Measurements from ENCODE around the gene ATP9B.

Gene ATP9B

DNA sequence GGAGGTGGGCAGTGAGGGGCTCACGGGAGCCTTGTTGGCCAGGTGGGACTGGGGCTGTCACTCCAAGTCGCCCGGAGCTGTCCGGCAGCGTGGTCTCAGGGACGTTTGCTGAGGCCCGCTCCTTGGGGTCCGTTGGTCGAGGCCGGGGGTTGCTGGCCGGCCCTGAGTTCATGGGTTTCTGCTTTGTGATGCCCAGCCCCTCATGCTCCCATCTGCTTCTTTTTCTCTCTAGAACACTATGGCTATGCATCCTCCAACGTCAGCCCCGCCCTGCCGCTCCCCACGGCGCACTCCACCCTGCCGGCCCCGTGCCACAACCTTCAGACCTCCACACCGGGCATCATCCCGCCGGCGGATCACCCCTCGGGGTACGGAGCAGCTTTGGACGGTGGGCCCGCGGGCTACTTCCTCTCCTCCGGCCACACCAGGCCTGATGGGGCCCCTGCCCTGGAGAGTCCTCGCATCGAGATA, 341.0 kb downstream of the ATP9B start:
- TF ChIP-seq, protein P1, sequence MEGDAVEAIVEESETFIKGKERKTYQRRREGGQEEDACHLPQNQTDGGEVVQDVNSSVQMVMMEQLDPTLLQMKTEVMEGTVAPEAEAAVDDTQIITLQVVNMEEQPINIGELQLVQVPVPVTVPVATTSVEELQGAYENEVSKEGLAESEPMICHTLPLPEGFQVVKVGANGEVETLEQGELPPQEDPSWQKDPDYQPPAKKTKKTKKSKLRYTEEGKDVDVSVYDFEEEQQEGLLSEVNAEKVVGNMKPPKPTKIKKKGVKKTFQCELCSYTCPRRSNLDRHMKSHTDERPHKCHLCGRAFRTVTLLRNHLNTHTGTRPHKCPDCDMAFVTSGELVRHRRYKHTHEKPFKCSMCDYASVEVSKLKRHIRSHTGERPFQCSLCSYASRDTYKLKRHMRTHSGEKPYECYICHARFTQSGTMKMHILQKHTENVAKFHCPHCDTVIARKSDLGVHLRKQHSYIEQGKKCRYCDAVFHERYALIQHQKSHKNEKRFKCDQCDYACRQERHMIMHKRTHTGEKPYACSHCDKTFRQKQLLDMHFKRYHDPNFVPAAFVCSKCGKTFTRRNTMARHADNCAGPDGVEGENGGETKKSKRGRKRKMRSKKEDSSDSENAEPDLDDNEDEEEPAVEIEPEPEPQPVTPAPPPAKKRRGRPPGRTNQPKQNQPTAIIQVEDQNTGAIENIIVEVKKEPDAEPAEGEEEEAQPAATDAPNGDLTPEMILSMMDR (IDR thresholded peaks at IDR 0.05; ENCODE audit: low read depth, low read length) = no peak
- no peak for DNase-seq (ENCODE audit: extremely low read depth, low read depth)

DNA sequence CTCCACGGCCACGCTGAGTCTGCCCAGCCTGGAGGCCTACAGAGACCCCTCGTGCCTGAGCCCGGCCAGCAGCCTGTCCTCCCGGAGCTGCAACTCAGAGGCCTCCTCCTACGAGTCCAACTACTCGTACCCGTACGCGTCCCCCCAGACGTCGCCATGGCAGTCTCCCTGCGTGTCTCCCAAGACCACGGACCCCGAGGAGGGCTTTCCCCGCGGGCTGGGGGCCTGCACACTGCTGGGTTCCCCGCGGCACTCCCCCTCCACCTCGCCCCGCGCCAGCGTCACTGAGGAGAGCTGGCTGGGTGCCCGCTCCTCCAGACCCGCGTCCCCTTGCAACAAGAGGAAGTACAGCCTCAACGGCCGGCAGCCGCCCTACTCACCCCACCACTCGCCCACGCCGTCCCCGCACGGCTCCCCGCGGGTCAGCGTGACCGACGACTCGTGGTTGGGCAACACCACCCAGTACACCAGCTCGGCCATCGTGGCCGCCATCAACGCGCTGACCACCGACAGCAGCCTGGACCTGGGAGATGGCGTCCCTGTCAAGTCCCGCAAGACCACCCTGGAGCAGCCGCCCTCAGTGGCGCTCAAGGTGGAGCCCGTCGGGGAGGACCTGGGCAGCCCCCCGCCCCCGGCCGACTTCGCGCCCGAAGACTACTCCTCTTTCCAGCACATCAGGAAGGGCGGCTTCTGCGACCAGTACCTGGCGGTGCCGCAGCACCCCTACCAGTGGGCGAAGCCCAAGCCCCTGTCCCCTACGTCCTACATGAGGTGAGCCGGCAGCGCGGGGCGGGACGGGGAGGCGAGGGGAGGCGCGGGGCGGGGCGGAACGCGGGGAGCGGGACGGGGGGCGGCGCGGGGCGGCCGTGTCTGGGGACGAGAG, 341.8 kb downstream of the ATP9B start:
- TF ChIP-seq, protein P1 (IDR thresholded peaks at IDR 0.05; ENCODE audit: low read depth, low read length) = no peak
- no peak for DNase-seq (ENCODE audit: extremely low read depth, low read depth)

DNA sequence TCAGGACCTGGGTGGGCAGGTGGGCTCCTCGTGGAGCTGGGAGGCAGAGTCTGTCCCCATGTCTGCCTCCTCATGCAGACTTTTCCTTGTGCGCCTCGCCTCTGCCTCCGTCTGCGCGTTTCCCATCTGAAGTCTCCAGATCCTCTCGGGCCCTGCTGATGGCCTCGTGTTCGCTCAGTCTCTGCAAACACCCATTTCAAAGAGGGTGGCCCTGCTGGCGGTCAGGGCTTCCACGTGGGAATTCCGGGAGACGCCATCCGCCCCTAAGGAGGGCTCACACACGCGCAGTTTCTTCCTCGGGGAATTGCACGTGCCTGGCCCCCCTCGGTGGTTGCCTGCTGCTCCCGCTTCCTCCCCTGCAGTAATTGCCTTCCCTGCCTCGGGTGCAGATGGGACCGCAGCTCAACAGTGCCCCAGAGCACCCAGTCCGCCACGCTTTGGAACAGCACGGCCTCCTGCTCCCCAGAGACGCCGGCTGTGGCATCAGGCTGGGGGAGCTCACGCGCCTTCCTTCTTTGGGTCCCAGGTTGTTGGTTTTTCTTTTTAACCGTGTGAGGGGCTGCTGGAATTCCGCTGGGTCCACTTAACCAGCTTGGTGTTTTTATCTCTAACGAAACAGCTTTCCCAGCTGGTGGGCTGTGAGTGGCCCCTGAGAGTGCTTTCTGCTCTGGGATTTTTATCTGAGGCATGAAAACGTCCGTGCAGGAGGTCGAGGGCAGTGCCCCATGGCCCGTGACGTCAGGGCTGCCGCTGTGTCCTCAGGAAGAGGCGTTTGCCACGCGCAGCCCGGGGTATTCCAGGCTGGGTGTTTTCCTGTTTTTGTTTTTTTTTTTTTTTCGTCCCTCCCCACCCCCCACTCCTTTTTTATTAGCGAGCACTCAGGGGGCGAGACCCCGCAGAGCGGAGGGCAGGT, 342.7 kb downstream of the ATP9B start:
- TF ChIP-seq, protein P1 (IDR thresholded peaks at IDR 0.05; ENCODE audit: low read depth, low read length) = no peak
- DNase-seq (ENCODE audit: extremely low read depth, low read depth) = no peak

DNA sequence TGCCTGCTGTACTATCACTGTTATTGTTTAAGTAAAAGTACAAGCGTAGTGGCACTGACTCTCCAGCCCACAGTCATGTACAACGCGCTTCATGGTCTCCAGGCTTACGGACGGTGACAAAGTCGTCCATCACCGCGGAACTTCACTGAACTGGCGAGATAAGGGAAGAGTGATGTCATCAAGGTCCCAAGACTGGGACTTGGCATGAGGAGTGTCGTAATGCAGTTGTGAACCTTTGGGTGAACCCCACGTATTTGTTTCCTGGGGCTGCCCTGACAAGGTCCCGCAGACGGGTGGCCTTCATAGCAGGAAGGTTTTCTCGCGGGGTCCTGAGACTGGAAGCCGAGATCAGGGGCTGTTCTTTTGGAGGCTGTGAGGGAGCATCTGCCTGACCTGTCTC, 343.8 kb downstream of the ATP9B start:
- TF ChIP-seq, protein P1 (IDR thresholded peaks at IDR 0.05; ENCODE audit: low read depth, low read length) = no peak

DNA sequence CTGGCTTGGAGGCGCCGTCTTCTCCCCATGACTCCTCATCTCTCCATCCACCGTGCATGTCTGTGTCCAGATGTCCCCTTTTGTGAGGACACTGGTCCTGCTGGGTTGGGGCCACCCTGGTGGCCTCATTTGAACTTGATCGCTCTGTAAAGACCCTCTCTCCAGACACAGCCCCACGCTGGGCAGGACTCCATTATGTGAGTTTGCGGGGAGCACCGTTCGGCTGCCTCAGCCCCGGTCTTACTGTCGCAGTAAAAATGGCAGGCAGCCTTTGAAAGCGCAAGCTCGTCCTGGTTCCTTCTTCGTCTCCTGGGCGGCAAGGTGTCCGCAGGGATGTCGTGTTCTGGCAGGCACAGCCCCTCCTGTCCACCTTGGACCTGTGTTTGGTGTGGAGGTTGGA, 344.2 kb downstream of the ATP9B start:
- no peak for DNase-seq (ENCODE audit: extremely low read depth, low read depth)
- TF ChIP-seq, protein P1 (IDR thresholded peaks at IDR 0.05; ENCODE audit: low read depth, low read length) = no peak

More for the DNA sequence above, 343.8 kb downstream of the ATP9B start:
- DNase-seq (ENCODE audit: extremely low read depth, low read depth) = no peak

DNA sequence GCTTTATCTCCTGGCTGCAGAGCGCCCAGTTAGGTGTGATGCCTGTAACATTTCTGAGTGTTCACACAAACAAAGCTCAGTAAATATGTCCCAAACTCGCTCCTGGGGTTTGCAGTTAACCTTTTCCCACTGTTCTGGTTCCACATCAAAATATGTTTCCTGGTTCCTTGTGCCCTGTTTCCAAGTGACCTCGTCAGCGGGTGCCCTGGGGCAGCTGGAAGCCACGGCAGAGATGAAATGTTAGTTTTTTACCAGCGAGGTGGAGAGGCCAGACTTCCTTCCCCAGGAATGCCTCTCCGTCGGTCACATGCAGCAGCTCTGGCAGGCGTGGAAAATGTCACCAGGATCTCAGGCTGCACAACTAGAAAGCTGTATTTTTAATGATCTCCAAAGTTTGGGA, 344.7 kb downstream of the ATP9B start:
- TF ChIP-seq, protein P1 (IDR thresholded peaks at IDR 0.05; ENCODE audit: low read depth, low read length) = no peak
- DNase-seq (ENCODE audit: extremely low read depth, low read depth) = no peak
